IPS-NIHi11 (cell line): ENCODE measurements around the gene OSM.
A peak's percentile ranks its signal among the peaks of the same experiment; 100 is the strongest.

Source experiments
- DNase-seq: peaks from one replicate; pipeline ENCODE4 v3.0.0; 2012; ENCODE audit warnings: mixed read lengths, low spot score

The OSM gene

GRCh38 chr22:30266445-30267381 is at the start of gene OSM:
OSM (minus strand) TSS chr22:30266851; CDS start chr22:30266799, 52 bp downstream.
- no peak for DNase-seq

DNA sequence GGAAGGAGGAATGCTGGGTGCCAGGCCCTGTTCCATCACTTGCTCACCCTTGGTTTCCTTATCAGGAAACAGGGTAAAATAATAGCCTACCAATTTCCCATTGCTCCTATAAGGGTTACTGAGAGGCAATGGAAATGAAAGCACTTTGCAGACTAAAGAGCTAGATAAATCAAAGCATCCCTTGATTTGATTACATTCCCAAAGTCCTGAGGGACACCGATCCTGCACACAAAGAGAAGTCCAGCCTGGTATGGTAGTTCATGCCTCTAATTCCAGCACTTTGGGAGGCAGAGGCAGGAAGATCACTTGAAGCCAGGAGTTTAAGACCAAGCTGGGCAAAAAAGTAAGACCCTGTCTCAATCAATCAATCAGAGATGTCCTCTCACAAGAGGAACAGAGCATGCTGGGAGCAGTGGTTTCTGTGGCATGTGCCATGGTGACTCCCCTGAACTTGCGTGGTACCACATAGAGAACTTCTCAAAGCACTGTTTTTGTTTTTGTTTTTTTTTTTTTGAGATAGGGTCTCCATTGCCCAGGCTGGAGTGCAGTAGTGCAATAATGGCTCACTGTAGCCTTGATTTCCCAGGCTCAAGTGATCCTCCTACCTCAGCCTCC is 49.4 kb upstream of the OSM start:
- no peak for DNase-seq

DNA sequence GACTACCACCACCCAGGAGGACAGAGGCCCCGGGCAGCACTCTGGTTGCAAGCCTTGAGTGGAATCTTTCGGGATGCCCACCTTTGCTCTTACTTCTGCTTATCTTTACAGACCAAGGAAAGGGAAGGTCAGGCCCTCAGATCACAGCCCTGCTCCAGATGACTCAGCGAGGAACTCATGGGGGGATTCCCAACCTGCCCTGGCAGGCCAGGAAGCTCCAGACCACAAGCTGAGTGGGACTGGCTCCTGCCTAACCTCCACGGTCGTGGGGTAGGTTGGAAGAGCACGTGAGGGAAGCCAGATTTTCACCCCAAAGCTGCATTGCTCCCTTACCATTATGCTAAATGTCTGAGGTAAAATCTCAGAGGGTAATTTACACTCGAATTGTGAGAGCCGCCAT is 48.3 kb upstream of the OSM start:
- no peak for DNase-seq

DNA sequence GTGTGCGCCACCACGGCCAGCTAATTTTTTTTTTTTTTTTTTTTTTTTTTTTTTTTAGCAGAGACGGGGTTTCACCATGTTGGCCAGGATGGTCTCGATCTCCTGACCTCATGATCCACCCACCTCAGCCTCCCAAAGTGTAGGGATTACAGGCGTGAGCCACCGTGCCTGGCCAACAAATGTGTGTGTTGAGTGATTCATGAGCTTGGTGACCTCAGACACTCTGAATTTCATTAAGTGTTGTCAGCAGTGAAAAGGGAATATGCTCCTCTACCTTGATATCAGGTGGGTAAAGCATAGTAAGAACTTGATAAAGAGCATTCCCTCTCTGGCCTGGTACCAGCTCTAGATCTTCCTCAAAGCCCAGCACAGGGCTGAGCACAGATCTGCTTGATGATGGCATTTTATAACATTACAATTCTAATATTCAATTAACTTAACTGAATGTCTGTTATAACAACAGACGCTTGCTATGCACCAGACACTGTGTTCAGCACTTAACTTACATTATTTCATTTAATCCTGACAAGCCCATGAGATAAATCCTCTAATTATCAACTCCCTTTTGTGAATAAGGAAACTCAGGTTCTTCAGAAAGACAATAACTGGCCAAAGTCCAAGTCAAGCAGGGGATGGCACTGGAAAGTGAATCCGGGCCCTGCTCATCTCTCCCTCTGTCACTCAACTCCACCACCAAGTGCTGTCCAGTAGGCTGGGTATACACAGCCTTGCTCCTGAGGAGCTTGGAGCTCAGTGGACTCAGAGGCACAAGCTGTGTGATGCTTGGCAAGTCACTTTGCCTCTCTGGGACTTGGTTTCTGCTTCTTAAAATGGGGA is 47.1 kb upstream of the OSM start:
- DNase-seq = no peak

GRCh38 chr22:30312053-30312452 is 45.4 kb upstream of the OSM start:
- no peak for DNase-seq

DNA sequence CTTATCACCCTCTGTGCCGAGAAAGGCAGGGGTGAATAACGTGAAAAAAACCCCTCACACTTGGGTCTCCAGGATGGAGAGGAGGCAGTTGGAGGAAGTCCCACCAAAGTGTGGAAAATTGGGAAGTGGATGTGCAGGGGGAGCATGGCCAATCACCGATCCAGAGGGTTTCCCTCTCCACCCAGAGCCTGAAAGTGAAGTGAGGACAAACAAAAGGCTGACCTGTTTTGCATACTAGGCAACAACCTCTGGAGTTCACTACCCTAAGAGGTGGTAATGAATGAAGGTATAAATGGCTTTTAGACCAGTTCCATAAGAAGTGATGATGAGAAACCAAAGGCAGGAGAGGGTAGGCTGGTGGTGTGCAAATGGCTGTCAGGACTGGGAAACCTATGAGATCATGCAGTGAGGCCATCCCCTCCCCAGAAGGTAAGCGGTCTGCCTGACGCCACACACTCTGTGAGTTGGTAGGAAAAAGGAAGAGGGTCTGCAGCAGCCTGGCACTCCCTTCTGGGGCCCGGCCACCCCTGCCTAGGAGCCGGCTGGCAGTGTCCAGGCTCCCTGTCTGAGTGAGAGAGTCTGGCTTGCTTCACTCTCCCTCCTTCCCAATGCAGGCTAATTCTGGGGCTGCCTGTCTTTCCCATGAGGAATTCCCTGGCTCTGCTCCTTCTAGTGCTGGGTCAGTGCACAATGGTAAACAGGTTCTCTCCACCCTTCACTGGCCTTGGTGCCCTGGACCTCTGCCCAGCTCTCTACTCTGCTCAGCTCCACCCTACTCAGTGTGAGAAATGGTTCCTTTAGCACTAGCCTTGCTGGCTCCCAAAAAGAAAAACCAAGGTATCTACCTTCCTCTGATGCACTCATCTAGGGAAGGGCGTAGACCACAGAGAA is 44.5 kb upstream of the OSM start:
- peak; percentile 55 for DNase-seq

GRCh38 chr22:30309951-30310741 is 43.5 kb upstream of the OSM start:
- no peak for DNase-seq

DNA sequence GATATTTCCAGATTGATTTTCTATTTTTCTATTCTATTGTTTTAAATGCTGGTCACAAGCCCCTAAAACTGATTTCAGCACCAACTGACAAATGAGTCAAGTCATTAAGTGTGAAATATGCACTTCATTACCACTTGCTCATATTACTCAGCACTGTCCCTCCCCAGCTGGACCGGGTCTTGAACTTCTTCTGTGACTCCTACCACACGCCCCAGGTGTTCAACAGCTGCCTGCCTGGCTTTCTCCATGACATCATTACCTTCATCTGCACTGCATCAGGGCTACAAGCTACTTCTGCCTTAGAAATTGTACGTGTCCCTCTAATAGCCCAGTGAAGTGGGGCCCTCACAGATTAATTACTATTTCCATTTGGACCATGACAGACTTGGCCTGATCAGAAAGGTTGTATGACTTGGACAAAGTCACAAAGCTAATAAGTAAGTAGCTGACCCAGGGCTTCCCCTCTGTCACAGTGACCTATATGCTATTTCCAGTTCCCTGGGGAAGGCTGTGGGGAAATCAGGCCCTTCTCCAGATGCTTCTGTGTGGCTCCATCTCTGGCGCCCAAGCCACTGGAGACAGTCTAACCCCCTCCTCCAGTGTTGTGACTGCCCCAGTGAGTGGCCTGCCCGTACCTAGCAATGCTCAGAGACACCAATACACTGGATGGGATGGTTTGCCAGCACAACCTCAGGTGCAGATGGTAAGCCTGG is 42.0 kb upstream of the OSM start:
- no peak for DNase-seq

DNA sequence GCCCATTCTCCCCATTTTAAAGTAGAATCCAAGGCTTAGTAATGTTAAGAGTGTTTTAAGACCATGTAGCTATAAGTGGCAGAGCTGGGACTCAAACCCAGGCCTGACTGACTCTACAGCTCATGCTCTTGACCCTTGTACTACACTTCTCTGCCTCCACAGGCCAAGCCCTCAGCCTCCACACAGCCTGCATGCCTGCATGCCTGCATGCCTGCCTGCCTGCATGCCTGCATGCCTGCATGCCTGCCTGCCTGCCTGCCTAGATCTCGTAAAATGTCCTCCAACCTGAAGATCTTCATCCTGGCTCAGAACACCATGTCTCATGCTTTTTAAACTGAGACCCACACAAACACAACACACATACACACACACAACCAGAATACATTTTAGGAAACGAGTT is 41.4 kb upstream of the OSM start:
- no peak for DNase-seq

DNA sequence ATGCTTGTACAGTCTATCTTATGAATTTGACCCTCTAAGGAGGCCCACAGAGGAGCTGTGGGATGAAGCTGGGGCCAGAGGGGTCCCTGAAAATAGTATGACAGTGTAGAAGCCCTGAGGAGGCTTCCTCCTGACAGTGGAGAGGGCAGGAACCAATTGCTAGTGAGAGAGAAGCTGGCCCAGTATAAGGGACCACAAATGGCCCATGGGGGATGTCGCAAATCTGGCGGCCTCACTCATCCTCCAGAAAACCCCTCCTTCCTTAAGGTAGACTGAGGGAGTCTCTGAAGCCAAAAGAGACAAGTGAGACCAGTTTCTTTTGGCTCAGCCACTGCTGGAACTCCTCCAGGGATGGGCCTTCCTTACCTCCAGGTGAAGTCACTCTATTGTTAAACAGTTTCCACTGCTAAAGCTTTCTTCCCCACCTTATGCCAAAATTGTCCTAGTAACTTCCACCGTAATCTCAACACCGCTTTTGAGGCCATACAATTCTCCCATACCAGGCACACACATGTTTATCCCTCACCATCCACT is 40.5 kb upstream of the OSM start:
- no peak for DNase-seq

- DNase-seq = no peak
These were observed 40.0 kb upstream of the OSM start for GRCh38 chr22:30306627-30307011.

DNA sequence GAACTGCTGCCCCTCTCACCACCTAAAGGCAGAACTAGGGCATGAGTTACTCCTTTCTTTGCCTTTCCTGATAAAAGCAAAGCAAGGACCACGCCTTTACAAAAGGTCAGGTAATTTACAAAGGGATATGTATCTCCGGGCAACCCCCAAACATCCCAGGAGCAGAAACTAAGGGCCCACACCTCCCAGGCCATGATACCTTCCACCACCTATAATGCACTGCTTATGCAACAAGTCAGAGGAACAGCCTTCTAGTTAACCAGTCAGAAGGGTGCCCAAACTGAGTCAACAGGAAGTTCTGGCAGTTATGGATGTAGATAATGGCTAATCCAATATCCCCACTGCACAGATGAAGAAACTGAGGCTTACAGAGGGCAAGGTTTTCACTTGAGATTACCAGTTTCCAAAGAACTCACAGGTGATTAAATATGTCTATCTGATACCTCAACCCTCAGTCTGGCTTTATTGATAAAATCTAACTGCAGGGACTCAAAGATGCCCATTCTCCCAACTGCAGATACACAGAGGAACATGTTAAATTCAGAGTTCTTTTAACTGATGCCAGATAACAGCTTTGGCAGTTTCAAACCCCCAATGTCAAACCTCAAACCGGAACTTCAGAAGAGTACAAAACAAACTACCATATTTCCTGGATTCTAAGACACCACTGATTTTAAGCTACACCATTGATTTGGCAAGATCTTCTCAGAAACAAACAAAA is 39.4 kb upstream of the OSM start:
- no peak for DNase-seq

- no peak for DNase-seq
These were observed 38.9 kb upstream of the OSM start for GRCh38 chr22:30305519-30305905.

- no peak for DNase-seq
These were observed 38.0 kb upstream of the OSM start for GRCh38 chr22:30304495-30305244.

DNA sequence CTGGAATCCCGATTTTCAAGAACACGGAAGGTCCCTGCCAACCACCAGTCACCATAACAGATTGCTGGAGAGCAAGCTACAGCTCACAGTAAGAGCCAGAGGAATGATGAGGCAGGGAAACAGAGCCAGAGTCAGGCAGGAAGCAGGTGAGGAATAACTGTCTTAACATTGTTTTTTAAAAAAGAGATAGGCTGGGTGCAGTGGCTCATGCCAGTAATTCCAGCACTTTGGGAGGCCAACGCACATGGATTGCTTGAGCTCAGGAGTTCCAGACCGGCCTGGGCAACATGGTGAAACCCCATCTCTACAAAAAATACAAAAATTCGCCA is 36.1 kb upstream of the OSM start:
- no peak for DNase-seq

DNA sequence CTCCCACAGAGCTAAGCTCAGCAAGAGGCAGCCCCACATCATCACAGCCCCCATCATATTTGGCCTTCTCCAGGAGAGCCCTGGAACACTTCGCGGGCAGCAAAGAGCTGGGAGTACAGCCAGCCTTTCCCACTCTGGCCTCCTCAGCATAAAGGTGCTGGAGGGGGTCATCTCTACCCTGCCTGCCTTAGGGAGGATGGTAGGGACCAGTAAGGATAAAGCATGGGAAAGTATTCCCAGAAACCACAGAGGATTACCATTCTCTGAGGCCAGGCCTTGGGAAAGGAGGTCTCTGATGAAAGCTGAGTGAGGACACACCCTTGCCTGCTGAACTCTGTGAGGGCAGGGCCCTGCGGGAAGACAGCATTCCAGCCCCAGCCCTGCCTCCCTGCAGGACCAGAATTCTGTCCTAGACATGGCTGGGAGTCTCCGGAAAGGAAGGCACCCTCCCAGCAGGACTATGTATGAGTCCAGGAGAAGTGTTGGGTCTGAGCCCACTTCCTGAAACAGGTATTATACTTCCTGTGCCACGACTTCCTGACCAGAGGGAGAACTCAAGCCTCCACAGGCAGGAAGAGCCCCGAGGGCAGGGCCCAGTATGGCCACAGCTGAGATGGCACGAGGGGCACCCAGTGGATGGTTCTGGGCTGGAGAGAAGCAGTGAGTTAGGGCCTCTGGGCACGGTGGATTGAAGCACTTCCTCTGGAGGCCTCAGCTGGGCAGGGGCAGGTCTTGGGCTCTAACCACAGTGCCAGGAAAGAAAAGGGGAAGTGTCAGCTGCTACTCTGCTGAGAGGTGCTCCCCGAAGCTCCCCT is 35.6 kb upstream of the OSM start:
- DNase-seq = no peak

GRCh38 chr22:30299322-30299721 is 32.7 kb upstream of the OSM start:
- no peak for DNase-seq
